Activated T-helper 2 cell treated with anti-CD3 and anti-CD28 coated beads, Interferon-gamma antibody, Interleukin-2, Interleukin-4, amounts not matched to agents 10 μg/mL and 5 μg/mL and 100 μg/mL, durations not matched to agents 14 hours and 24 hours and 36 hours (primary cell): ENCODE results near the gene CCDC127. TPM values are rescaled to one million over a fixed set of nuclear protein-coding genes. Genes with fewer than 3 reads are reported as not detected.
"Not testable (repeated sequence)": the region's sequence is repeated elsewhere in the genome, so short reads cannot be mapped to it uniquely, and the experiment has no call there.

Experiments
- DNase-seq: peaks from one replicate; pipeline ENCODE4 v3.0.0; 2021; ENCODE audit warnings: low spot score
- H3K27ac Mint-ChIP-seq: one replicate; pipeline ENCODE4 v1.8.0; 2021; ENCODE audit warnings: mixed read lengths
- H3K27me3 Mint-ChIP-seq: one replicate; pipeline ENCODE4 v1.8.0; 2021; ENCODE audit warnings: low read depth, mixed read lengths
- H3K36me3 Mint-ChIP-seq: one replicate; pipeline ENCODE4 v1.8.0; 2021; ENCODE audit warnings: low read depth, mixed read lengths
- H3K4me1 Mint-ChIP-seq: one replicate; pipeline ENCODE4 v1.8.0; 2021; ENCODE audit warnings: low read depth, mixed read lengths
- H3K4me3 Mint-ChIP-seq: one replicate; pipeline ENCODE4 v1.8.0; 2021; ENCODE audit warnings: low read depth, mild to moderate bottlenecking, moderate library complexity, mixed read lengths
- H3K9me3 Mint-ChIP-seq: one replicate; pipeline ENCODE4 v1.8.0; 2021; ENCODE audit warnings: mixed read lengths
- intact Hi-C: fragments of 100-400 bp; cut with micrococcal nuclease; formaldehyde crosslinking; loops from one replicate; pipeline ENCODE4 v1.15.1; 2023
- total RNA-seq: library from RNA; stranded (reverse); gene quantifications from 2 replicates; pipeline ENCODE4 v1.2.3, GENCODE V29; 2022

The CCDC127 gene
- total RNA-seq, 1 donor from 2014 or later: 6.5 TPM

DNA sequence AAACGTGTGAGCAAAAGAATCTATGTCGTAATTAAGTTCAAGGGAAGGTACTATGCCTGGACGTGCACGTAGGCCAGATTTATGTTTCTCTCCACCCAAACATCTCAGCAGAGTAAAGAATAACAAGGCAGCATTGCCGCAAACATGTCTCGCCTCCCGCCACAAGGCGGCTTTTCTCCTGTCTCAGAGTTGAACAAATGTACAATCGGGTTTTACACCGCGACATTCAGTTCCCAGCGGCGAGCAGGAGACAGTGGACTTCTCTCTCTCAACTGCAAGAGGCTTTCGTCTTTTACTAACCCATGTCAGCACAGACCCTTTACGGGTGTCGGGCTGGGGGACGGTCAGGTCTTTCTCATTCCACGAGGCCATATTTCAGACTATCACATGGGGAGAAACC, 20.9 kb downstream of the CCDC127 start:
- H3K4me3 Mint-ChIP-seq, H3K27me3 Mint-ChIP-seq, H3K36me3 Mint-ChIP-seq, intact Hi-C loops, H3K4me1 Mint-ChIP-seq, DNase-seq, H3K27ac Mint-ChIP-seq, H3K9me3 Mint-ChIP-seq: not testable (repeated sequence)

DNA sequence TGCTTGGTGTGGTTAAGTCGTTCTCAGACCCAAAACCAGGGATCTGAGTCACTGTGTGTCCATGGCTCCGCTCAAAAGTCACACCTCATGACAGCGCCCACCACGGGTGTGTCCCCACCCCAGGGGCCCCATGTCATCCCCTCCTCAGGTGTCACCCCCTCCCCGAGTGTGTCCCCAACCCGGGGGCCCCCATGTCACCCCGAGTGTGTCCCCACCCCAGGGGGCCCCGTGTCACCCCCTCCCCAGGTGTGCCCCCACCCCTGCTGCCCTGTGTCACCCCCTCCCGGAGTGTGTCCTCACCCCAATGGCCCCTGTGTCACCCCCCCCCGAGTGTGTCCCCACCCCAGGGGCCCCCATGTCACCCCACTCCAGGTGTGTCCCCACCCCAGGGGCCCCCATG, 21.6 kb downstream of the CCDC127 start:
- Mint-ChIP-seq H3K4me3 (no peak overlapping the region), H3K4me1 (peaks cover 2% of the 10 kb centered on the region), H3K36me3 (no peaks in the 10 kb centered on the region), H3K27ac (no peak overlapping the region), H3K27me3 (no peaks in the 10 kb centered on the region), H3K9me3 (no peaks in the 10 kb centered on the region)
- DNase-seq: no peak
- intact Hi-C loops: no loop called here

DNA sequence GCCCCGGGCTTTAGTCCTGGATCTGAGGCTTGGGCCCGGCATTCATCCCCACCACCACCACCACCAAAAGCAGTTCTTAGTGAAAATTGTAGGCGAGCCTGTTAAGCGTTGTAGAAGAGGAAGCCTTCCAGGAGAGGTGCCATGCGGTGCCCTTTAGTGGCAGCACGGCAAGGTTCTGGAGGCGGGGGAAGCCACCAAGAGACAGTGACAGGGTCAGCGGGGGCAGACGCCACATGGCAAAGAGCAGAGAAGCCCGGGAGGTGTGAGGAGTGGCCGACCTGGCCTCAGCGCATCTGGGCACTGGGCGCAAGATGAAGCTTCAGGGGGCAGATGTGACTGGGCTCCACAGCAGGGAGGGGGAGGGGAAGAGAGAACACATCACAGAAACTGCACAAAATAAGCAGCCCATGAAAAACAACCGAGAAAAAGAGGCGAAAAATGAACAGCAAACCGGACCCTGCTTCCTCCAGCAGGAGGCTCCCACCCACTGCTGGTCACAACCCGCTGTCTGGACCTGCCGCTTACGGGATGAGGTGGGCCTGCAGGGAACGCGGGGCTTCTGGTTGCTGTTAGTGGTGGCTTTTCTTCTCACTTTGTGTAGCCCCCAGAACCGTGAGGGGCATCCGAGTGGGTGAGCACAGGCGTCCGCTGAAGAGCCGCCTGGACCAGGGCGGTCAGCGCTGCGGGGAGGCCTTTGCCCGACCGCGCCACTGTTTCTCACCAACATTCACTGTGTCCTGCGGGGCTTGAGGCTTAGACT, 22.4 kb downstream of the CCDC127 start:
- Mint-ChIP-seq H3K27me3 (peaks cover 2% of the 10 kb centered on the region), H3K9me3 (no peaks in the 10 kb centered on the region), H3K4me3 (no peak overlapping the region), H3K27ac (no peak overlapping the region), H3K4me1 (peaks cover 2% of the 10 kb centered on the region), H3K36me3 (no peaks in the 10 kb centered on the region)
- intact Hi-C loops: no loop called here
- DNase-seq: no peak

DNA sequence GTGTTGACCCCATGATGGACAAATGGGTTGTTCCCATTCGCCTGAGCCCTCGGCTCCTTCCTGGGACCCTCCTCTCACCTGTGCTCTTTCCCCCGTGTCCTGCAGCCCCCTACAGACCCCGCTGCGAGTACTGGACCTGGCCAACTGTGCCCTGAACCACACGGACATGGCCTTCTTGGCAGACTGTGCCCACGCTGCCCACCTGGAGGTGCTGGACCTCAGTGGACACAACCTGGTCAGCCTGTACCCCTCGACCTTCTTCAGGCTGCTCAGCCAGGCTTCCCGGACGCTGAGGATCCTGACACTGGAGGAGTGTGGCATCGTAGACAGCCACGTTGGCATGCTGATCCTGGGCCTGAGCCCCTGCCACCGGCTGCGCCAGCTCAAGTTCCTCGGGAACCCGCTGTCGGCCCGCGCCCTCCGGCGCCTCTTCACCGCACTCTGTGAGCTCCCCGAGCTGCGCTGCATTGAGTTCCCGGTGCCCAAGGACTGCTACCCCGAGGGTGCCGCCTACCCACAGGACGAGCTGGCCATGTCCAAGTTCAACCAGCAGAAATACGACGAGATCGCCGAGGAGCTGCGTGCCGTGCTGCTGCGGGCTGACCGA, 23.2 kb downstream of the CCDC127 start:
- no peak overlapping the region for H3K4me3 Mint-ChIP-seq
- DNase-seq: no peak
- peaks cover 4% of the 10 kb centered on the region for H3K4me1 Mint-ChIP-seq
- H3K9me3 Mint-ChIP-seq: no peaks in the 10 kb centered on the region
- H3K27me3 Mint-ChIP-seq: peaks cover 6% of the 10 kb centered on the region
- intact Hi-C loops: no loop called here
- no peaks in the 10 kb centered on the region for H3K36me3 Mint-ChIP-seq
- no peak overlapping the region for H3K27ac Mint-ChIP-seq

DNA sequence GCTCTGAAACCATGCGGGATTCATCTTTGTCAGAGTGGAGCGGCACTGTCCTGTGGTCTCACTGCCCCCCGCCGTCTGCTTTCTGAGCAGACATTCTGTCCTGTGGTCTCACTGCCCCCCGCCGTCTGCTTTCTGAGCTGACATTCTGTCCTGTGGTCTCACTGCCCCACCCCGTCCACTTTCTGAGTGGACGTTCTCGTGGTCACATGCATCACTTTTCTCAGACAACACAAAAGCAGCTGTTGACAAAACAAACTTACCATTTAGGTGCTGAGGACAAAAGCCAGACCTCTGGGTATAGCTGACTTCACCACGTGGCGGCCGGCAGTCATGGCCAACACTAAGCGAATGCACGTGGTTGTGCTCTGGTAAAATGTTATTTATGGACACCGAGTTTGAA, 23.9 kb downstream of the CCDC127 start:
- Mint-ChIP-seq H3K9me3 (no peaks in the 10 kb centered on the region), H3K4me1 (peaks cover 4% of the 10 kb centered on the region), H3K27me3 (peaks cover 6% of the 10 kb centered on the region), H3K4me3 (no peak overlapping the region), H3K36me3 (no peaks in the 10 kb centered on the region), H3K27ac (no peak overlapping the region)
- no peak for DNase-seq
- intact Hi-C loops: no loop called here

DNA sequence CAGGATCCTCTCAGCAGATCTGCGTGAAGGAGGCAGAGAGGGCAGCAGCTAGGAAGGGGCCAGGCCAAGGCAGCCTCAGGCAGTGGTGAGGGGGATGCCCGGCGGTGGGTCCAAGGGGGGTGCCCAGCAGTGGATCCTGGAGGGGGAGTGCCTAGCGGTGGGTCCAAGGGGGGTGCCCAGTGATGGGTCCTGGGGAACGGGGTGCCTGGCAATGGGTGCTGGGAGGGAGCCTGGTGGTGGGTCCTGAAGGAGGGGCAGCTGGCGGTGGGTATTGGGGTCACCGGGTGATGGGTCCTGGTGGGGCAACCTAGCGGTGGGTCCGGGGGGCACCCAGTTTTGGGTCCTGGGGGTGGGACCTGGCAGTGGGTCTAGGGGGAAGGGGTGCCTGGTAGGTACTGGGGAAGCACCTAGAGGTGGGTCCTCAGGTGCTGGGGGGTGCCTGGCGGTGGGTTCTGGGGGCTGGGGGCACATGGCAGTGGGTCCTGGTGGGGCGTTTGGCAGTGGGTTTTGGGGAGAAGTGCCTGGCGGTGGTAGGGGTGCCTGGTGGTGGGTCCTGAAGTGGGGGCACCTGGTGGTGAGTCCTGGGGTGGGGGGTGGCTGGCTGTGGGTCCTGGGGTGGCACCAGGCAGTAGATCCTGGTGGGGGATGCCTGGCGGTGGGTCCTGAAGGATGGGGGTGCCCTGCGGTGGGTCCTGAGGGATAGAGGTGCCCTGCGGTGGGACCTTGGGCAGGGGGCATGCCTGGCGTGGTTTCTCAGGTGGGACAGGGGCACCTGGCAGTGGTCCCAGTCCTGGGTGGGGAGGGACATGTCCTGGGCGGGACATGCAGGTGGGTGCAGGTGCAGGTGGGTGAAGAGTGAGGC, 24.8 kb downstream of the CCDC127 start:
- no peaks in the 10 kb centered on the region for H3K36me3 Mint-ChIP-seq
- no peak overlapping the region for H3K27ac Mint-ChIP-seq
- no peaks in the 10 kb centered on the region for H3K9me3 Mint-ChIP-seq
- no peak for DNase-seq
- H3K4me3 Mint-ChIP-seq: no peak overlapping the region
- intact Hi-C loops: no loop called here
- H3K27me3 Mint-ChIP-seq: peaks cover 6% of the 10 kb centered on the region
- peaks cover 10% of the 10 kb centered on the region for H3K4me1 Mint-ChIP-seq

DNA sequence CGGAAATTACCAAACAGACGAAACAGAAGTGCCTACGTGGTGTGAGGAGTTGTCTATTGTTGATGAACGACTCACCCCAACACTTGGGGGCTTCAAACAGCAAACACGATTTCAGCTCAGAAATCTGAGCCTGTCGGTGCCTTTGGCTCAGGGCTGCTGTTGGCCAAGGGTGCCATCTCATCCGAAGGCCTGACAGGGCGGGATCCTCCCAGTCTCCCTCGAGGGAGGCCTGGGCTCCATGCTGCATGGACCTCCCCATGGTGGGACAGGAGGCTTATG, 25.3 kb downstream of the CCDC127 start:
- Mint-ChIP-seq H3K36me3 (no peaks in the 10 kb centered on the region), H3K4me3 (no peak overlapping the region), H3K9me3 (no peaks in the 10 kb centered on the region), H3K4me1 (peaks cover 10% of the 10 kb centered on the region), H3K27me3 (peaks cover 6% of the 10 kb centered on the region), H3K27ac (no peak overlapping the region)
- intact Hi-C loops: no loop called here
- no peak for DNase-seq

DNA sequence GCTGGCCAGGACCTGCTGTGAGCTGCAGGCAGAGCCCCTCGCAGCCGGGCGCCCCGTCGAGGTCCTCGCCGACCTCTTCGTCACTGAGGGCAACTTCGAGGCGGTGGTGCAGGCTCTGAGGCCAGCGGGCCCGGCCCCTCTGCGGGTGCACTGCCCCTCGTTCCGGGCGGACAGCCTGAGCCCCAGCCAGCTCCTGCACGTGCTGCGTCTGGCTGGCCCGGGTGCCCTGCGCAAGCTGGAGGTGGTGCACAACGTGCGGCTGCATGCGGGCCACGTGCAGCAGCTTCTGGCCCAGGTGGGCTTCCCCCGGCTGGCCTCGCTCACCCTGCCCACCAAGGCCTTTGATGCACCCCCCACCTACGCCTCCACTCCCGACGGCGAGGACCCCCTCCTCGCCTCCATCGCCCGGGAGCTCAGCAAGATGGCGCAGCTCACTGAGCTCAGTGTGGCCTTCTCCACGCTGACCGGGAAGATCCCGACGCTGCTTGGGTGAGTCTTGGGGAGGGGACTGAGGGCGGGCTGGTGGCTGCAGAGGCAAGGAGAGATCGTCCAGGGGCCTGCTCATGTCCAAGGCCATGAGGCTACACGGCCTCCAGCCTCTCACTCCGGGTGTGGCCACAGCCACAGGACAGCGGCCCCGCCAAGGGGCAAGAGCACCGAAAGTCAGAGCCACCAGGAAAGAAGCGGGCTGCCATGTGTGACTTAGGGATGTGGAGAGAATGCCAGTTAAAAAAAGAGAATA, 25.8 kb downstream of the CCDC127 start:
- intact Hi-C loops: no loop called here

DNA sequence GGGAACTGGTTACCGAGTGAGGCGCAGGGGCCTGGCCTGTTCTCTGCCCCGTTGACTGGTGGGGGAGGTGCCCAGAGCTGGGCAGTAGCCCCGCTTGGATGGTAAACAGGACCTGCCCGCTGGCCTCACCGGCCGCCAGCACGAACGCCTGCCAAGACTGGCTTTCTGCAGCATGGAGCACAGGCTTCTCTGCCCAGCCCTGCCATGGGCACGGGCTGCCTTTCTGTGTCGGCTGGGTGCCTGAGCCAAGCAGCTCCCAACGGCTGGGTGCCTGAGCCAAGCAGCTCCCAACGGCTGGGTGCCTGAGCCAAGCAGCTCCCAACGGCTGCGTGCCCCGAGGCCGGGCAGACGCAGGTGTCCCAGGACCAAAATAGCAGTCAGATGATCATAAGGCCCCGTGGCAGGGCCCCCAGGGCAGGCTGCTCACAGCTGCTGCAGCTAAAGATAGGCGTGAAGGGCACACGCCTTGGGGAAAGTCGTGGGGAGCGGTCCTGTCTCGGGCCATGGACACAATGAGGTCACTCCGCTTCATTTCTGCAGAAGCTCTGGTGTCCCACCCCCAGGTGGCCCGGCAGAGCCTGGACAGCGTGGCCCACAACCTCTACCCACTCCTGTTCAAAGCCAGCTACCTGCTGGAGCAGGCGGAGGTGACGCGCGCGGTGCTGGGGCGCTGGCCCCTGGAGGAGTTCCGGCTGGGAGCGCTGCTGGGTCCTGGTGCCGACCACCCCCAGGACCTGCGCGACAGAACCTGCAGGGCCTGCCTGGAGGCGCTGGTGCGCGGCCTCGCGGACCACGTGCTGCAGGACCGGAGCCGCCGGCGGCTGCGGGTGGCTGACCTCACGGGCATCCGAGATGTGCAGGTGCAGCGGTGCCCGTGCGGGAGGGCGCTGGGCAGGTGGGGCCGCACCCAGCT, 26.7 kb downstream of the CCDC127 start, which contains the start of gene LRRC14B:
LRRC14B (plus strand) TSS at position 460 of the 913 bp plus-strand sequence; CDS start at position 504, 44 bp downstream.
- H3K27ac Mint-ChIP-seq: no peak within 1 kb of the TSS
- H3K4me3 Mint-ChIP-seq: no peak within 1 kb of the TSS
- intact Hi-C loops: no loop called here
- H3K27me3 Mint-ChIP-seq: peaks cover 6% of the 10 kb centered on the region
- H3K4me1 Mint-ChIP-seq: peaks cover 10% of the 10 kb centered on the region
- no peaks in the 10 kb centered on the region for H3K36me3 Mint-ChIP-seq
- no peak for DNase-seq
- H3K9me3 Mint-ChIP-seq: no peaks in the 10 kb centered on the region

More for the DNA sequence above, 25.8 kb downstream of the CCDC127 start:
- Mint-ChIP-seq H3K4me1 (peaks cover 10% of the 10 kb centered on the region), H3K36me3 (no peaks in the 10 kb centered on the region), H3K9me3 (no peaks in the 10 kb centered on the region), H3K27me3 (peaks cover 6% of the 10 kb centered on the region), H3K4me3 (no peak overlapping the region), H3K27ac (no peak overlapping the region)
- no peak for DNase-seq

DNA sequence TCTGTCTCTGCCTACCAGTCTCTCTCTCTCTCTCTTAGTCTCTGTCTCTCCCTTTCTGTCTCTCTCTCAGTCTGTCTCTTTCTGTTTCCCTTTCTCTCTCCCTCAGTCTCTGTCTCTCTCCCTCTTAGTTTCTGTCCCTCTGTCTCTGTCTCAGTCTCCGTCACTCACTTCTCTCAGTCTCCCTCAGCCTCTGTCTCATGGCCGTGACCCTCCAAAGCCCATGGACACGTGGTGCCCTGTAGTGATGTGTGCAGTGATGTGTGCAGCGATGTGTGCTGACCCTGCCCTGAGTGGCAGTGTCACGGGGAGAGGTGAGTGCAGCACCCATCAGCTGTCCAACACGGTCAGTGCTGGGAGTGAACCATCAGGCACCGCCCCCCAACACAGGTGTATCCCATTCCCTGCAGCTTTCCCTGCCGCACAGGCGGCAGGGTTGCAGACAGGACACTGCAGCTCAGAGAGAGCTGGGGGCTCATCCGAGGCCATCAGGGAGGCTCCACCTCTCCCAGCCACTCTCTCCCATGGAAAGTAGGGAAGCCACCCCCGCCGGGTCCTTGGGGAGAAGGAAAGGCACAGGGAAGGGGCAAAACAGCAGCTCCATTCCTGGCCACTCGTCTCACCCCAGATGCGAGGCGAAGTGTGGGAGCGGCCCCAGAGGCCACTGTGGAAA, 27.5 kb downstream of the CCDC127 start:
- H3K36me3 Mint-ChIP-seq: no peaks in the 10 kb centered on the region
- DNase-seq: no peak
- no peak overlapping the region for H3K27ac Mint-ChIP-seq
- intact Hi-C loops: no loop called here
- H3K4me3 Mint-ChIP-seq: no peak overlapping the region
- peaks cover 10% of the 10 kb centered on the region for H3K4me1 Mint-ChIP-seq
- H3K27me3 Mint-ChIP-seq: peaks cover 6% of the 10 kb centered on the region
- H3K9me3 Mint-ChIP-seq: no peaks in the 10 kb centered on the region

DNA sequence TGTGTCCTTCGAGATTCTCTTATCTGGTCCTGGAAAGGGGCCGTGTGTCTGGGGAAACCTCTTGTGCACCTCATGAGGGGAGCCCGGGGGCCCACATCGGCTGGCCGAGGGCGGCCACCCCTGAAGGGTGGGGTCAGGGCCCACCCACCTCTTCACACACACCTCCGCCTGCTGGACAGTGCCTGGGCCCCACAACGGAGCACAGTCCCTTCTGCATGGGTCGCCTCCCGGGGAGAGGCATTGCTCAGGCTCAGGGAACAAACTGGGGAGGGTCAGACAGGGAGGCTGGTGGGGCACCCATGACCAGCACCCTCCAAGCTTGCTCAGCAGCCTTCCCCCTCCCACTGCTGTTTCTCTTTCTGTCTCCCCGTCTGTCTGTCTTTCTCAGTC, 28.0 kb downstream of the CCDC127 start:
- no peak overlapping the region for H3K4me3 Mint-ChIP-seq
- H3K36me3 Mint-ChIP-seq: no peaks in the 10 kb centered on the region
- H3K4me1 Mint-ChIP-seq: peaks cover 8% of the 10 kb centered on the region
- peaks cover 6% of the 10 kb centered on the region for H3K27me3 Mint-ChIP-seq
- no peaks in the 10 kb centered on the region for H3K9me3 Mint-ChIP-seq
- intact Hi-C loops: loop anchor here (2.0 kb wide), 1 partner anchor 29 kb away; the partner anchor contains the start of genes CCDC127 and SDHA
- no peak overlapping the region for H3K27ac Mint-ChIP-seq
- no peak for DNase-seq
